Endothelial cell of umbilical vein (primary cell): ENCODE results near the gene CALD1.

Experiments
- CTCF ChIP-seq, 2 donors: IDR thresholded peaks; 1 replicate in 1 of 2; 2 replicates in 1 of 2; pipeline ENCODE4 v1.5.1; 2011; ENCODE audit warnings: low read length in 2 of 2, mild to moderate bottlenecking in 2 of 2, moderate library complexity in 2 of 2, control low read depth in 1 of 2, inconsistent platforms in 1 of 2, low read depth in 1 of 2; ENCODE audit not compliant: insufficient read depth in 1 of 2; ENCODE audit errors: extremely low read depth in 1 of 2
- EZH2 ChIP-seq: IDR thresholded peaks from 2 replicates; pipeline ENCODE4 v1.6.1; 2012; ENCODE audit warnings: borderline replicate concordance, low read depth, mild to moderate bottlenecking, moderate library complexity, low read length, inconsistent platforms; ENCODE audit not compliant: severe bottlenecking
- FOS ChIP-seq: IDR thresholded peaks from 2 replicates; pipeline ENCODE4 v1.6.1; 2011; ENCODE audit warnings: mild to moderate bottlenecking, low read length, moderate library complexity, borderline replicate concordance; ENCODE audit not compliant: insufficient read depth
- POLR2A ChIP-seq: IDR thresholded peaks from 2 replicates; pipeline ENCODE4 v1.6.1; 2012; ENCODE audit warnings: low read depth, mild to moderate bottlenecking, control low read depth, low read length
- POLR2AphosphoS5 ChIP-seq: IDR thresholded peaks from 2 replicates; pipeline ENCODE4 v1.6.1; 2012; ENCODE audit warnings: low read depth, mild to moderate bottlenecking, control low read depth, low read length, moderate library complexity; ENCODE audit not compliant: insufficient read depth

- TF ChIP-seq CTCF (IDR thresholded peaks at IDR 0.05; ENCODE audit: extremely low read depth in 1 of 2, insufficient read depth in 1 of 2, low read depth in 1 of 2, low read length in 2 of 2) (no peak), POLR2A (no peak), POLR2AphosphoS5 (no peak), EZH2 (no peak), FOS (no peak)
Observed at GRCh38 chr7:134875867-134876266, 96.4 kb downstream of the CALD1 start.
